ENCODE results near the gene IFI27. TPM values are rescaled to one million over a fixed set of nuclear protein-coding genes. Genes with fewer than 3 reads are reported as not detected.
A peak's percentile ranks its signal among the peaks of the same experiment; 100 is the strongest.

Gene IFI27
- total RNA-seq, 1 donor from 2014 or later = 3.7 TPM

DNA sequence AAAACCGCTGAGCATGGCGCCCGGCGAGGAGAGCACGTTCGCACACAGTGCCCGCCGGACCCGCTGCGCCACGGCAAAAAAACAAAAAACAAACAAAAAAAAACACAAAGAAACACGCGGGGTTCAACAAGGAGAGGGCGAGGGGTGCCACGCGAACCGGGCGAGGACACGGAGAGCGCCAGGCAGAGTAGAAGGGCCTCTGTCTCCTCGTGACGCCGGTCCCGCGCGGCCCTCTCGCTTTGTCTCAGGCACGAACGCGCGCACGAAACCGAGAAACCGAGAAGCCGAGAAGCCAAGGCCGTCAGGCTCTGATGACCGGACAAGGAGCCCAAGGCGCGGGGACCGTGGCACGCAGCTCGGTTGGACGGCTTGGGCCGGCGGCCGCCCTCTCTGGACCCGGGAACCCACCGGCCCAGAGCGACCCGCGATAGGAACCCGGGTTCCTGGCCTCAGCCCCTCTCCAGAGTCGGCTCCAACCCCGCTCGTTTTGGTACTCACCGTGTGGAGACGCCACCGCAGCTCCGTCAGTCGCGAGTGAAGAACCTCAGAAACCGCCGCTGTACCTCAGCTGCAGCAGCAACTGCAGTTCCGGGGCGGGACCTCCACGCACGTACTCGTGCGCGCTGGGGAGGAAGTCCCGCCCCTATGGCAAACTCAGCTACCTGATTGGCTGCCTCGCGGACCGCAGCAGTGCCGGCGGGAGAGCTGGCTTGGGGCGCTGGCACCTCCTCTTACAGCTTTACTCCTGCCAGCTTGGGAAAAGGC, 29.7 kb upstream of the IFI27 start, which contains the start of the genes DDX24 and IFI27L1:
TSS of gene DDX24 (minus strand) at position 582 of the 765 bp plus-strand sequence. CDS start 1,460 bp downstream, outside the sequence.
TSS of gene IFI27L1 (plus strand) at position 690 of the 765 bp plus-strand sequence. CDS start 15,628 bp downstream, outside the sequence.
- DNase-seq = peak; percentile 97
- TF ChIP-seq, protein P1, sequence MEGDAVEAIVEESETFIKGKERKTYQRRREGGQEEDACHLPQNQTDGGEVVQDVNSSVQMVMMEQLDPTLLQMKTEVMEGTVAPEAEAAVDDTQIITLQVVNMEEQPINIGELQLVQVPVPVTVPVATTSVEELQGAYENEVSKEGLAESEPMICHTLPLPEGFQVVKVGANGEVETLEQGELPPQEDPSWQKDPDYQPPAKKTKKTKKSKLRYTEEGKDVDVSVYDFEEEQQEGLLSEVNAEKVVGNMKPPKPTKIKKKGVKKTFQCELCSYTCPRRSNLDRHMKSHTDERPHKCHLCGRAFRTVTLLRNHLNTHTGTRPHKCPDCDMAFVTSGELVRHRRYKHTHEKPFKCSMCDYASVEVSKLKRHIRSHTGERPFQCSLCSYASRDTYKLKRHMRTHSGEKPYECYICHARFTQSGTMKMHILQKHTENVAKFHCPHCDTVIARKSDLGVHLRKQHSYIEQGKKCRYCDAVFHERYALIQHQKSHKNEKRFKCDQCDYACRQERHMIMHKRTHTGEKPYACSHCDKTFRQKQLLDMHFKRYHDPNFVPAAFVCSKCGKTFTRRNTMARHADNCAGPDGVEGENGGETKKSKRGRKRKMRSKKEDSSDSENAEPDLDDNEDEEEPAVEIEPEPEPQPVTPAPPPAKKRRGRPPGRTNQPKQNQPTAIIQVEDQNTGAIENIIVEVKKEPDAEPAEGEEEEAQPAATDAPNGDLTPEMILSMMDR (IDR thresholded peaks at IDR 0.05; ENCODE audit: partially characterized antibody, unreplicated experiment) = no peak
- Mint-ChIP-seq H3K4me3 (ENCODE audit: unreplicated experiment) (peak within 1 kb of the TSS; percentile 100), H3K27me3 (ENCODE audit: unreplicated experiment) (peaks cover 7% of the 10 kb centered on the region), H3K27ac (ENCODE audit: unreplicated experiment) (peak within 1 kb of the TSS; percentile 98), H3K9me3 (ENCODE audit: unreplicated experiment) (peaks cover 9% of the 10 kb centered on the region), H3K36me3 (ENCODE audit: unreplicated experiment) (peaks cover 16% of the 10 kb centered on the region), H3K4me1 (ENCODE audit: low read depth, unreplicated experiment) (peaks cover 24% of the 10 kb centered on the region)

- TF ChIP-seq, protein P1 (IDR thresholded peaks at IDR 0.05; ENCODE audit: partially characterized antibody, unreplicated experiment) = no peak
- peaks cover 7% of the 10 kb centered on the region for H3K27me3 Mint-ChIP-seq (ENCODE audit: unreplicated experiment)
- H3K4me1 Mint-ChIP-seq (ENCODE audit: low read depth, unreplicated experiment) = peaks cover 24% of the 10 kb centered on the region
- H3K27ac Mint-ChIP-seq (ENCODE audit: unreplicated experiment) = peak overlapping the region; percentile 98
- H3K36me3 Mint-ChIP-seq (ENCODE audit: unreplicated experiment) = peaks cover 21% of the 10 kb centered on the region
- peak overlapping the region; percentile 100 for H3K4me3 Mint-ChIP-seq (ENCODE audit: unreplicated experiment)
- peaks cover 9% of the 10 kb centered on the region for H3K9me3 Mint-ChIP-seq (ENCODE audit: unreplicated experiment)
- no peak for DNase-seq
Measured at GRCh38 chr14:94081386-94081820, 29.1 kb upstream of the IFI27 start.

DNA sequence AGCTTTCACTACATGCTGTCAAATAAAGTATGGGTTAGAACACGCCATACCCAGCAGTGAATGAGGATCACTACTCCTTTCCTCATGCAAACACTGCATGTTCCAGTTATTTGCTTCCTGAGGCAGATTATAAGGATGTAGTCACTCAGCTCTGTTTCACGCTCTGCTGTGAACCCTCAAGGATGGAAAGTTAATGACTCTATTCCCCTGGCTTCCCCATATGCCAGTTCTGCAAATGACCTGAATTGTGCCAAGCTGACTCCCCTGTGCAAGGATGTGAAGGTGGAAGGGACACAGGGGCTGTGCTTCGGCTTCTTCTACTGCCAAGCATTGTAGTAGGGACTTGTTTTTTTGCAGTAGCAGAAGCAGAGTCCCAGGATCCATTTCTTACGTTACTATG, 22.6 kb upstream of the IFI27 start:
- Mint-ChIP-seq H3K4me1 (ENCODE audit: low read depth, unreplicated experiment) (no peaks in the 10 kb centered on the region), H3K4me3 (ENCODE audit: unreplicated experiment) (no peak overlapping the region), H3K9me3 (ENCODE audit: unreplicated experiment) (no peaks in the 10 kb centered on the region), H3K27me3 (ENCODE audit: unreplicated experiment) (no peaks in the 10 kb centered on the region), H3K27ac (ENCODE audit: unreplicated experiment) (no peak overlapping the region), H3K36me3 (ENCODE audit: unreplicated experiment) (peaks cover 5% of the 10 kb centered on the region)
- no peak for DNase-seq
- TF ChIP-seq, protein P1 (IDR thresholded peaks at IDR 0.05; ENCODE audit: partially characterized antibody, unreplicated experiment) = no peak

GRCh38 chr14:94088516-94088915, 22.0 kb upstream of the IFI27 start:
- Mint-ChIP-seq H3K27ac (ENCODE audit: unreplicated experiment) (no peak overlapping the region), H3K9me3 (ENCODE audit: unreplicated experiment) (no peaks in the 10 kb centered on the region), H3K4me1 (ENCODE audit: low read depth, unreplicated experiment) (no peaks in the 10 kb centered on the region), H3K36me3 (ENCODE audit: unreplicated experiment) (peaks cover 5% of the 10 kb centered on the region), H3K4me3 (ENCODE audit: unreplicated experiment) (no peak overlapping the region), H3K27me3 (ENCODE audit: unreplicated experiment) (no peaks in the 10 kb centered on the region)
- DNase-seq = no peak
- TF ChIP-seq, protein P1 (IDR thresholded peaks at IDR 0.05; ENCODE audit: partially characterized antibody, unreplicated experiment) = no peak

GRCh38 chr14:94089479-94089878, 21.1 kb upstream of the IFI27 start:
- H3K9me3 Mint-ChIP-seq (ENCODE audit: unreplicated experiment) = peaks cover 2% of the 10 kb centered on the region
- peaks cover 5% of the 10 kb centered on the region for H3K36me3 Mint-ChIP-seq (ENCODE audit: unreplicated experiment)
- no peak overlapping the region for H3K4me3 Mint-ChIP-seq (ENCODE audit: unreplicated experiment)
- H3K27me3 Mint-ChIP-seq (ENCODE audit: unreplicated experiment) = no peaks in the 10 kb centered on the region
- TF ChIP-seq, protein P1 (IDR thresholded peaks at IDR 0.05; ENCODE audit: partially characterized antibody, unreplicated experiment) = no peak
- DNase-seq = no peak
- no peak overlapping the region for H3K27ac Mint-ChIP-seq (ENCODE audit: unreplicated experiment)
- no peaks in the 10 kb centered on the region for H3K4me1 Mint-ChIP-seq (ENCODE audit: low read depth, unreplicated experiment)
